Epithelial cell of prostate (primary cell): Measurements from ENCODE around the gene ARHGEF6.

Experiments used
- DNase-seq: peaks from one replicate; pipeline ENCODE4 v3.0.0-alpha.2; 2011; ENCODE audit warnings: low read depth, low spot score
- H3K27ac ChIP-seq: fragments of 450-650 bp; 2 replicates; pipeline ENCODE4 v1.5.1; 2017; ENCODE audit warnings: mild to moderate bottlenecking

The ARHGEF6 gene

DNA sequence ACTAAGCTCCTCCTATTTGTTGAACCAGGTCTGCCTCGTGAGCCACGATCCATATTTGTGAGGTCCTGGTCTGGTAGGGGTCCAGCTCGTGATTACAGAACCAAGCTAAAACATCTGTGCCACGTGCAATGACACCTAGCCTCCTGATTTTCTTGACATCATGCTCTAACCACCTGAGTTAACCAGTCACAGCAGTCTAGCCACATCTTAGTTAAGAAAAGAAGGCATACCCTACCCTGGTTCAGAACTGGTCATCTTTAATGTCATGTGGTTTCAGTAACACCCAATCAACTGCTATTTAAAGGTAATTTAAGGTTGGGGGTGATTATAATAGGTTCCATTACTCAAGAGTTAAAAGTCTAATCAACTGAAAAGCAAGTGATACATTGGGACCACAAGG lies 28.4 kb downstream of the ARHGEF6 start:
- no peak overlapping the region for H3K27ac ChIP-seq
- DNase-seq, result no peak

DNA sequence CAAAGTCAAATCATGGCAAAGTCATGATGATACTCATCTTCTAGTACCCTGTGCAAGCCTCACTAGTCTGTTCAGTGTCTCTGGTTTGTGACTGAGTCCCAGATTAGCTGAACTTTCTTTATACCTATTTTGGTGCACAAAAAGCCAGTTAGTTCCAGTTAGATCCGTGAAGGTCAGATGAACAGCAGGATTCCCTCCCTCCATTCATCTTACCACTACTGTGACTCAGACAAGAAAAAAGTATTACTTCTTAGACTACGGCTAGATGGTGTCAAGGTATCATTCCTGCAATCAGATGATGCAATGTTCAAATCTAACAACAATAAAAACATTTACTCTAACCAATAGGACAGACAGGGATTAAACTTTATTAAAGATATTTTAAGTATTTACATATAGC lies 30.4 kb downstream of the ARHGEF6 start:
- no peak overlapping the region for H3K27ac ChIP-seq
- DNase-seq, result no peak

DNA sequence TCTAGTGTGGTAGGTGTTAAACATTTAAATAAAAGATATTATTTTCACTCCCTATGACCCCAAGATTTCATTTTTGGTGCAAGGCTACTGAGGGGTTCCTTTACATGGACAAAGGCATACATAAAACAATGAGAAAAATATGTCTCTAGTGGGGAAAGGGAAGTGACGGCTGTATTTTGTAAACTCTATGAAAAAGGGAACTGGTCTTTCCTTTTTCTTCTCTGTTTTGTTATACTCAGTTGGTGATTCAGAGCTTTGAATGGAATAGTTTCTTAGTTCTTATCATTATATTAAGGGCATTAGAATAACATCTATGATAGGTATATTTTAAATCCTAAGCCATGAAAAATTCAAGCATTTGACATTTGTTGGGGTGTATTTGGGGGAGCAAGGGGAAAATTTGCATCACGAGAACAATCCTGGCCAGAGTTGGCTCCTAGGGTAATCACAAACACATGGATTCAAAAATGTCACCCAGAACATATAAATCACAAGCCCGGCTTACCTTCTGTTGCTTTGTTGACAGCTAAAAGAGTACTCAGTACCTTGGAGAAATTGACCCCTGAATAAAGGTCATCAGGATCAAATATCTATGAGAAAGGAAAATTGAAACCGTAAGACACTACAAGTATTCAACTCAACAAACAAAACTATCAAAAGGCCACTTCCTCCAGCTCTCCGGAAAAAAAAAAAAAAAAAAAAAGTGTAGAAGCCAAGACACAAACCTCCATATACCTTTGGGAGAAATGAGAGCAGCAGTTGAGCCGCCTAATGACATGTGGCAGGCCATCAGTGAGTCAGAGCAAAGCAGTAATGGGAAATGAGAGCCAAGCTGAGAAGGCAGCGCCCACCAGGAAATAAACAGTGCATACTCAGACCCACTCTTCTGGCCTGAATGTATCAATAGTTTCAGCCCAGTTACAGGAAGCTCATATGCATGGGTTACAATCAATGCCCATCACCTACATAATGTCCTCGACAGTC lies 33.4 kb downstream of the ARHGEF6 start:
- H3K27ac ChIP-seq, result no peak overlapping the region

DNA sequence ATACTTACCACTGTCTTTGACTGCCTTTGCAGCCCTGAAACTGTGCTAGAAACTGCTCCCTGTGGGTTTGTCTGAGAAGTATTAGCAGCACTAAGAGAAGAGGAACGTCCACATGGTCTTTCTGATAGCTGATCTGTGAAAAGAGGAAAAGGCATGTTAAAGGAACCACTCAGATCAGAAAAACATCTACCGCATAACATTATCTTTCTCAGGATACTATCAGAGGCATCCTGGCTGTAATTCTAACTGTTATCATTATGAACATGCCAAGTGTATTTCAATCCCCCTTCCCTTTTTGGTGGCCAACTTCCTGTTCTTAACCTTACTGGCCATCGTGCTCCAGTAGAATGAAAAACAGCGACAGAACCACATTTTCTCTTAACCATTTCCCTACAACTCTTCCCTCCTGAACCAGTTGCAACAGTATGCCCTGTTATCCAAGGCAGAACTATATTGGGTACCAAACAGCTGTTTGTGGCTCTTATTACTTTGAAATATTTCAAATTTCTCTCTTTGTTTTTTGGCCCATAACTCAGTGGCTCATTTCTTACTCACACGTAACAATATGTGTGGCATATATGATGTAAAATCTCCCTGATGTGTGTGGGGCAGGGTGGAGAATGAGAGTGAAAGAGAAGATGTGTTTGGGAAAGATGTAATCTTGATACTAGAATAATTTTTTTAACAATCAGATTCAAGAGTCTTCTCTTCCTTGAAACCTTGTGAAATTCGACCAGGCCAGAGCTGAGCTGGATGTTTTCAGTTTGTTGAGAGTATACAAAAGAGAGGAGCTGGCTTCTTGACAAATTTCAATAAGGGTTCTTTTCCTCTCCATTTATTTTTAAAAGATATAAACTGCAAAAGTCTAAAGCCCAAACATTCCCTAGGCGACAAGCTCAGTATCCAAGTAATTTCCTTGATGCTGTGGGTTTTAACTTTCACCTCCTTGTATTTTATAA lies 35.2 kb downstream of the ARHGEF6 start:
- DNase-seq, result no peak
- no peak overlapping the region for H3K27ac ChIP-seq

More for the DNA sequence above, 33.4 kb downstream of the ARHGEF6 start:
- DNase-seq, result no peak

DNA sequence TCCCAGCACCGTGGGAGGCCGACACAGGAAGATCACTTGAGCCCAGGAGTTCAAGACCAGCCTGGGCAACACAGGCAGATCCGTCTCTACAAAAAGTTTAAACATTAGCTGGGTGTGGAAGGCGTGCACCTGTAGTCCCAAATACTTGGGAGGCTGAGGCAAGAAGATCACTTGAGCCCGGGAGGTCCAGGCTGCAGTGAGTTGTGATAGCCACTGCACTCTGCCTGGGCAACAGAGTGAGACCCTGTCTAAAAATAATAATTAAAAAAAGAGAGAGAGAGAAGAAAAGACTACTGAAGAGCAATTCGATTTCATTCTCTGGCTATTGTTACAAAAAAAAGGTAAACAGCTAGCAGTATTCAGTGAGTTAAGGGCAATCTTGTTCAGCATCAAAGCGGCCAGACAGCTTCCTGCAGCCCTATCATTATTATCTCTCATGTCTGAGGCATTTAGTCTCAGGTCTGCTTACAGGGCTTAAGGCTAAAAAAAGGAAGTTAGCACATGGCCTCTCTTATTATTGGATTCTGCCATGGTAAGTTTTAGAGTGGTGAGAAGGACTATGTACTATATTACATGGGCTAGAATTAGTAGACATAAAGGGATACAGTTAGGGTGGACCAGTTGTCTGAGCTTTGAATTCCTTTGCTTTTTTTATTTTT lies 37.9 kb downstream of the ARHGEF6 start:
- no peak for DNase-seq
- no peak overlapping the region for H3K27ac ChIP-seq

DNA sequence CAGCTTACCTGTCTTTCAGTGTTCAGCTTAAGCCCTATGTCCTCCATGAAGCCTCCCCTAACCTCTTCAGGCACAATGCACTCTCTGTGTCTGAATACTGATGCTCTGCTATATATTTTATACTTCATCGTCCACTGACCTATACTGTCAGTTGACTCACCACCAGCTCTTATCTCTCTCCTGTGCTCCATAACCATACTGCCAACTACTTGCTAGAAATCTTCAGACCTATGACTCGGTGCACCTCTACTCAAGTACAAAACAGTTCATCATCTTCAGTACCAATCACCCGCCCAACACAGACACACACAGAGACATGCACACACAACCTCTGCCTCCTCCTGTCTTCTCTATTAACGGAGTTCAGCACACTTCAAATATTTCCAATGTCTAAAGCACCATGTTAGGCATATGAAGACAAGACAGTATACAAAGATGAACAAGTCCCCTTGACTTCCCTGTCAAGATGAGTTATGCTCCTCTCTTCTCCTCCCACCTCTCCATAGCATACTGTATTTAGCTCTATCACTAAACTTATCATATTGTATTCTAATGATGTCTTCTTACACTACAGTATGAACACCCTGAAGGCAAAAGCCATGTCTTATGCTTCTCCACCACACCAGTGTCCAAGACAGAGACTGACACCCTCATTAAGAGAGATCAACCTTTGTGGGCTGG lies 42.5 kb downstream of the ARHGEF6 start:
- no peak overlapping the region for H3K27ac ChIP-seq

DNA sequence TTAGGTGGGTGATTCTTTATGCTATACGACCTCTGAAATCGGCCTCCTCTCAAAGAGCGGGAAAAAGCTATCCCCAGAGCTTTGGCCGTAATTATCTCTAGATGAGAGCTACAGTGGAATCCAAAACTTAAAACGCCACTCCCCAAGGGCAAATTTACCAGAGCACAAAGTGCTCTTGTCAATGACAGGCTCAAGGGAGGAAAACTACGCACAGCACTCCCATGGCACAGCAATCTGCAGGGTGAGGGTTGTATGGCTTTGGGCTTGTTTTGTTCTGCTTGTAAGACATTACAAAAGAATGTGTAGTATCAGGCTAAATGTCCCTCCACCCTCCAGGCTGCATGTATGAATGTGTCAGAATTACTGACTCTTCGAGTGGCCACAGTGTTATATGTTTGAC lies 44.0 kb downstream of the ARHGEF6 start:
- no peak overlapping the region for H3K27ac ChIP-seq
- DNase-seq, result no peak

More for the DNA sequence above, 42.5 kb downstream of the ARHGEF6 start:
- no peak for DNase-seq

DNA sequence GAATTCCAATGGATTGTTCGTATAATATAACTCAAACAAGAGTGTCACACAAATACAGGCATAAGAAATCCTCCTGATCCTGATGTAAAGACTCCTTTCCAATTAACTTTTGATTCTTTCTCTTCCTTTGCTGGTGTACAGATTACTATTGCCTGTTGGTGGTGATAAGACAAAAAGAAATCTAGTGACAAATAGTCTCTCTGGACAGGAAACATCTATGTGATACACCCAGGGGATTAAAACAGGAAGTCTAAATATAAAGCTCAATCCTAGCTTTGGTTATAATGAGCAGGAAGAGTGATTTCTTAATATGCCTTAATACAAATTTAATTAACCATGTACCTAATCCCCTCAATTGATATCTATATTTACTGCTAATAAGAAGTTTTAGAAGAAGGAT lies 45.1 kb downstream of the ARHGEF6 start:
- no peak overlapping the region for H3K27ac ChIP-seq
- no peak for DNase-seq

DNA sequence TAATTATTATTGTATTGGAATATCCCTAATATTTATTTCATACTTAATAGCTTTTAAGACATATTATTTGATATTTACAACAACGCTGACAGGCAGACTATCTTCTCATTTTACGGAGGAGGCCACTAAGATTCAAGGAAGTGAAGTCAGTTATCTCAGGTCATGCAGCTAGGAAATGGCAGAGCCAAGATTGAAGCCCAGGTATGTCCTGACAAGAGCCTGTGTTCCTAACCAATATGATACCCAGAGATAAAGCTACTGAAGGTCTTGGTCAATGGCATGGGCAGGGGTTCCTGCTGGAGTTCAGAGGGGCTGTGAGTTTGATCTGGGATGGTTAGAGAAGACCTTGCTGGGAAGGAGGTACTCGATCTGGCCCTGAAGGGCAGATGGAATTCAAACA lies 47.1 kb downstream of the ARHGEF6 start:
- H3K27ac ChIP-seq, result no peak overlapping the region
- no peak for DNase-seq

DNA sequence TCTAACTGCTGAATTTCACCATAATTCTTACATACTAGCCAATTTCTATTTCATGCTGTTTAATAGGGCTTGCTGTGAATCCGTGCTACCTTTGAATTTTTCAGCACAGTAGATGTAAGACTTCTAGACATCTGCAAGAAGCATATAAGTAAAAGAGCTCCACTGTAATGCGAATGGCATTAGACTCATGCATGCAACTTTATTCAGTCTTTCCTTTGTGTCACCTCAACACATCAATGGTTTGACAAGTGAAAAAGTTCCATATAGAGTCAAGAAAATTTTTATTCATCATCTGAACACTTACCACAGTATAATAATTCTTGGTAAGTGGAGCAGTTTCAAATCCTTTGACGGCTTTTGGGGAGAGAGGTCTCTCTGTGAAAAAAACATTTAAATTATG lies 48.9 kb downstream of the ARHGEF6 start:
- no peak for DNase-seq
- H3K27ac ChIP-seq, result no peak overlapping the region

DNA sequence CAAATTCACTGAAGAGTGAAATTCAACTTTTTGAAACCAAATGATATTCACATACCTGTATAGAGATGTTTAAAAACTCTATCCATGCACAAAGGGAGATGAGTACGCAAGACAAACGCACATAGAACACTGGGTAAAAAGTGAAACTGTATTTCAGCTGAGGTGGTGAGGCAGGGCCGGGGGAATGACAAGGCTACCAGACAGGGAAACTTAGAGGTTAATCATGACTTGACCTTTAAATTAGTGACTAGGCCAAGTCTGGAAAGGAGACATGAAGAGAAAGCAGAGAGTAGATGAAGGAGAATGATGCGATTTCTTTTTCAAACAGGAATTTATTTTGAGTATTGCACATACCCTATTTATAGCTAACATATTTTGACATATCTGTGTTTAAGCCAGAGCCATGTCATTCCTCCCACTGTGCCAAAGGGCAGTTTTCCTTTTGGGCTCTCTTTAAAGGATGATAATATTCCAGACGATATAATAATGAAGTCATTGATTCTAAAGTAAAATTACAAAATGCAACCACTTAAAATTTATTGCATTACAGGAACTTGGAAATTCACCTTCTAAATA lies 49.4 kb downstream of the ARHGEF6 start:
- H3K27ac ChIP-seq, result no peak overlapping the region
- no peak for DNase-seq

DNA sequence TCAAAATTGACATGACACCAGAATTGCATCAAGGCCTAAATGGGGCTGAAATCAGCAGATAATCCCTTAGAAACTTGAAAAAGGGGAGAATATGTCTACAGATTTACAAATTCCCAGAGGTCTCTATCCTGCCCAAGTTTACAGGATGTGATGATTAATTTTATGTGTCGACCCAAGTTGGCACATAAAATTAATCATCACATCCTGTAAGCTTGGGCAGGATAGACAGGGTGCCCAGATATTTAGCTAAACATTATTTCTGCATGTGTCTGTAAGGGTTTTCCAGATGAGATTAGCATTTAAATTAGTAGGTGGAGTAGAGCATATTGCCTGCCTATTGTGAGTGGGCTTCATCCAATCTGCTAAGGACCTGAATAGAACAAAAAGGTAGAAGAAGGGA lies 52.3 kb downstream of the ARHGEF6 start:
- DNase-seq, result no peak
- no peak overlapping the region for H3K27ac ChIP-seq

DNA sequence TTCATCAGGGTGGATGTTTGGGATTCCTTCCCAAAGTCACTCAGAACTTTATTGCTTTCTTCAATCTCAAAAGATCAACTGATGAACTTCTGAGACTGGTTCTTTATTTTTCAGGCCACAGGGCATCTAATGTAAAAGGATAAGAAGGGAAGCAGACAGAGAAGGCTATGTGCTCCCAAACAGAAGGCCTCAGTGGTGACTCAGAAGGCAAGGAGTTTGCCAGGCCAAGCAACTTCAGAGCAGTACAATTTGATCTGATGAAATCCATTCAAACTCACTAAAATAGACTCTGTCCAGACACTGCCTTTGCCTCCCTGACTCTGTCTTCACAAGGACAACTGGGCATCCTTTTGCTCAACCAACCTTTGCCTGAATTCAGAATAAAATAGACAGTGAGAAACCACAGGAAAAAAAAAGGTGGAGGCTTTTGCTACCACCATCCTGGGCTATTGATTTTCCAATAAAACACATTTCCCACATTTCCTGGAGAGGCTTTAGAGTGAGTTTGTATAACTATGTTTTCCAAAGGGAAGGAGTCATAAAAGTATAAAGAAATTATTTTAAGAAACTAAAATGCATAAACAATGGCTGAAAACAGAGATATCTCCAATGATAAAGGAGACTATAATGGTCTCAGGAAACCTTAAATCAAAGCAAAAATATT lies 55.2 kb downstream of the ARHGEF6 start:
- no peak overlapping the region for H3K27ac ChIP-seq
- no peak for DNase-seq

DNA sequence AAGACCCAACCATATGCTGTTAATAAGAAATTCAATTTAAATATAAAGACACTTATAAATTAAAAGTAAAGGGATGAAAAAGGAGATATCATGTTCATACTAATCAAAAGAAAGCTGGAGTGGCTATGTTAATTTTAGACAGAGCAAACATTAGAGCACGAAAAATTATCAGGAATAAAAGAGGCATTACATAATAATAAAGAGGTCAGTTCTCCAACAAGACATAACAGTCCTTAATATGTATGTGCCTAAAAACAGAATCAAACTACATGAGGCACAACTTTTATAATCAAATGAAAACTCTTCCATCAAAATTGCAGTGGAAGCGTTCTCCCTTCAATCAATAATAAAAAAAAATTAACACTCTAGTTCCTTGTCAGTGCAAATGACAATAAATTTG lies 62.6 kb downstream of the ARHGEF6 start:
- no peak overlapping the region for H3K27ac ChIP-seq
- no peak for DNase-seq

DNA sequence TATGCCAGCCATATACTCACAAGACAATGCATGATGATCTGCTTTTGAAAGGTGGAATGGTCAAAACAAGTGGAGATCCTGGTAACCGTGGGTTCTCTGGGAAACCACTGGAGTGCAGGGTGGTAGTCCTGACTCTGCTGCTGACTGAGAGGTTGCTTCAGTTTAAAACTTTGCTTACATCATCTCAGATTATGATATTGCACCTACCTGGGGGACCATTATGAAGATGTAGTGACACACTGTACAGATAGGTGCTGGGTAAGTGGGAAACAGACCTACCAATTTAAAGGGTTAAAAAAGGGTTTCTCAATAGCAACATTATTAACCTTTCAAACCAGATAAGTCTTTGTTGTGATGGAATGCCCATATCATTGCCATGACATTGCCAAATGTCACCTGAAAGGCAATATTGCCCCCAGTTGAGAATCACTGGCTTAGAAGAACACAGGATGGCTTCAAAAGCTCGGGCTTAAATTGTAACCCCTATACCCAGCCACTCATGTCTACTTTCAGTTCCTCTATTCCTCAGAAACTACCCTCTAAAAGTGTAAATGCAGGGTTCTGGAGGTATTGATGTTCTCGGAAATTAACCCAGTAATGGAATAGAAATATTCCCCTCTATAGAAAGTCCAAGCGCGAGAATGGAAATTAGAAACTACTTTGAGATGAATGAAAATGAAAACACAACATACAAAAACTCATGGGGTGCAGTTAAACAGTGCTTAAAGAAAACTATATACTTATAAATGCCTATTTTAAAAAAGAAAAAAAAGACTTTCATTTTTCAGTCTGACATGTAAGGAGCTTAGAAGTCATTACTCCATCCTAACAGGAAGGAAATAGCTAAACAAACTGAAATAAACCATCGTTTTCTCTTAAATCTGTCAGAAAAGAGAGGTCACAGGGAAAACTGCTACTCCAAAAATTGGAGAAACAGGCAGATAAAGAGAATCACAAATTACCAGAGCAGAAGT lies 65.8 kb downstream of the ARHGEF6 start:
- DNase-seq, result no peak
- no peak overlapping the region for H3K27ac ChIP-seq

DNA sequence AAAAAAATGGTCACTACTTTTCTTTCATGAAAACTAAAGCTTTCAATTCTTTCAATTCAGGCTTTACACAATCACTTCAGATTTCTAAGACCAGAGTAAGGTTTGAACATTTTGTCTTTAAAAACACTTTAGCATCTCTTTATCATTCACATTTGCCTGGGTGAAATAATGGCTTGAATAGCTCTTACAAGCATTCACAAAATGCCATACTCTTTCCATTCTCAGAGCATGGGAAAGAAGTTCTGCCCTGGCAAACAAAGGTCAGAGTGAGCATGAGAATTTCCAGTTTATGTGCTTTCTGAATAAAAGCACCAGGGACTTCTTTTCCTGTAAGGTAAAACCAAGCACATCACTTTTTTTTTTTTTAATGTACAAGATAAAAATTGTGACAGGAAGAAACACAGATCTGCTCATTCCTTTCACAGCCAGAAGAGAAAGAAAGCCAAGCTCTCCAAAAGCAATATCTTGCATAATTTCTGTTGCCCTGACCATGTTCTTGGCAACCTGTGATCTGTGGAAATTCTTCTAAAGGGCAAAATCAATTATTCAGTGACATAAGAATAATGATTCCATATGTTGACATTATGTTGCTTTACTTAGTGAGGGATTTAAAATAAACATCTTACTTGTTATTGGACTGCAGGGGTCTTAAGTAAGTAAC lies 68.0 kb downstream of the ARHGEF6 start:
- DNase-seq, result no peak
- no peak overlapping the region for H3K27ac ChIP-seq

DNA sequence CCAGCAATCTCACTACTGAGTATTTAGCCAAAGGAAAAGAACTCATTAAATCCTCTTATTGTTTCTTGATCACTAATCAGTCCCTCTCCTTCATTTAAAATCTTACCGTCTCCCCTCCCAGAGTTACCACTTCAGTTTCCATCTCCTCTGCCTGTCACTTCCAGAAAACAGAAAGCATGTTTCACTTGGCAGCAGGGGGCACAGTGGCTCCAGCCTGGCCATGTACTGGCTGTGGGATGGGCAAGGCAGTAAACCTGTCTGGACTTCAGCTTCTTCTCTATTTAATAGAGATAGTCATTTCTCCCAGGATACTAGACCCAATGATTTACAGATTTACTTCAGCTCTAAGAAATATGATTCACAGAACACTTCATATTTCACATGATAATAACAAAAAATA lies 69.6 kb downstream of the ARHGEF6 start:
- H3K27ac ChIP-seq, result no peak overlapping the region
- no peak for DNase-seq
